Measurements from ENCODE around the gene KLF6.

The KLF6 gene

GRCh38 chr10:3748484-3748883 lies 36.5 kb downstream of the KLF6 start:
- DNase-seq (ENCODE audit: low read depth): no peak
- TF ChIP-seq CTCF (IDR thresholded peaks at IDR 0.05; ENCODE audit: low read depth, low read length, missing control alignments): no peak
- H3K4me3 ChIP-seq (ENCODE audit: low read depth, low read length): no peak overlapping the region
- in situ Hi-C loops (cut with HindIII; ENCODE audit: low sequenced_read_pairs): loop anchor here (10.0 kb wide), 1 partner anchor 504 kb away; no protein-coding TSS in a partner anchor

GRCh38 chr10:3747984-3748383 lies 37.0 kb downstream of the KLF6 start:
- TF ChIP-seq CTCF (IDR thresholded peaks at IDR 0.05; ENCODE audit: low read depth, low read length, missing control alignments): no peak
- in situ Hi-C loops (cut with HindIII; ENCODE audit: low sequenced_read_pairs): loop anchor here (10.0 kb wide), 1 partner anchor 503 kb away; no protein-coding TSS in a partner anchor
- no peak overlapping the region for H3K4me3 ChIP-seq (ENCODE audit: low read depth, low read length)
- no peak for DNase-seq (ENCODE audit: low read depth)

DNA sequence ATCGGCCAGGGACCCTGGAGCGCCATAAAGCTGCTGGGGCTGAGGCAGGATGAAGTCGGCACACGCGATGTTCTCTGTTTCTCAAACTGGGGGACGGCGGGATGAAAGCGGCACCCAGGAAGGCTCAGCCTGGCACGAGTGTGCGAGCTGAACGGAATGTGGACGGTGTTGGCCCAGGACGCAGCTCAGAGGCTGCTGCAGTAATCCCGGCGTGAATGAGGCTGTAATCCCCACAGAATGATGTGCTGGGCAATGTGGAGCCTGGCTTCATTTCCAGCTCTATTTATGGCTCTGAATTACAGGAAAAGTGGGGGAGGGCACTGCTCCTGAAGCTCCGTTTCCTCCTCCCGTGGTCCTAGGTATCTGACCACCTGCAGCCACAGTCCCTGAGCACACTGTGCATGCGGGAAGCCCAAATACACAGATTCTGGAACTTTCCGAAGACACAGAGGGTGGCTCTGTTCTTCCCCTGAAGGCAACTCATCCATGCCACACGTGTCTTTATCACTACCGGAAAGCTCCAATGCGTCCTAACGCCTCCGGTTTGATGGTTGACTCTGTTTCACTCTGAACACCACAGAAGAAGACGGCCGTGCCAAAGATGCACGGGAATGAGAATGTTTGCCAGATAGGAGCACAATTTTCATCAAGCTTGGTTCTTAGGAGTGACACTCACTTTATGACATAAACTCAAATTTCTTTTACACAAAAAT lies 37.6 kb downstream of the KLF6 start:
- no peak for TF ChIP-seq CTCF (IDR thresholded peaks at IDR 0.05; ENCODE audit: low read depth, low read length, missing control alignments)
- no peak overlapping the region for H3K4me3 ChIP-seq (ENCODE audit: low read depth, low read length)
- in situ Hi-C loops (cut with HindIII; ENCODE audit: low sequenced_read_pairs): loop anchor here (10.0 kb wide), 1 partner anchor 503 kb away; no protein-coding TSS in a partner anchor
- no peak for DNase-seq (ENCODE audit: low read depth)

DNA sequence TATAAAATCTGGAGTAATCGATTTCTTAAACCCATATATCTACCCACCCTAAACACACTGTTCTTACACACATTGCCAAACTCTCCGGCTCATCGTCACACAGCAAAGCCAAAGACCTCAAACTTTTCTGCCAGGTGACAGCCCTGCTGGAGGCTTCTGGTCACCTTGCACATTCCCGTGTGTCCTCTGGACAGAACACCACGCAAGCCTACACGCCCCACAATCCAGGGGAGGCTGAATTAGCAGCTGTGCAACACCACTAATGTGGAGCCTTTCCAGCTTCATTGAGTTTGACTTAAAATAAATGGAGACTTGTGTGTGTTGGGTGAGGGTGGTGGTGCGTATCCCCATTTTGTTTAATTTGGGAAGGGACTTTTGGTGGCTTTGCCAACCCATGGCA lies 38.4 kb downstream of the KLF6 start:
- in situ Hi-C loops (cut with HindIII; ENCODE audit: low sequenced_read_pairs): loop anchor here (10.0 kb wide), 1 partner anchor 502 kb away; no protein-coding TSS in a partner anchor
- no peak overlapping the region for H3K4me3 ChIP-seq (ENCODE audit: low read depth, low read length)
- DNase-seq (ENCODE audit: low read depth): no peak
- no peak for TF ChIP-seq CTCF (IDR thresholded peaks at IDR 0.05; ENCODE audit: low read depth, low read length, missing control alignments)

DNA sequence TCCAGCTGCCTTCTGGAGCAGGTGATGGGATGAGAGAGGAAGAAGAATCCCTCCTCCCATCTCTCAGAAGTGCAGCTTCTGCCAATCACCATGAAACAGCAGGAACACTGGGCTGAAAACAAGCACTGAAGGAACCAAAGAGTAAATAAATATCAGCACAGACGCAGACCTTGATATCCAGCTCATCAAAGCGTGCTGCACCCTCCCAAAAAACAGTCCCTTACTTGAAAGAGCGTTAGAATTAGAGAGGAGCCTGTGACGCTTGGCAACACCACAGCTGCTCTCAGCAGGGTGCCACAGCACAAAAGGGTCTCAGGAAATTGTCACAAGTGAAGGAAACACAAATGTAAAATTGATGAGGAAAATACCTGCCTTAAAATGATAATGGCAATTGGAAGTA lies 39.5 kb downstream of the KLF6 start:
- TF ChIP-seq CTCF (IDR thresholded peaks at IDR 0.05; ENCODE audit: low read depth, low read length, missing control alignments): no peak
- no peak overlapping the region for H3K4me3 ChIP-seq (ENCODE audit: low read depth, low read length)
- in situ Hi-C loops (cut with HindIII; ENCODE audit: low sequenced_read_pairs): loop anchor here (10.0 kb wide), 1 partner anchor 501 kb away; no protein-coding TSS in a partner anchor
- DNase-seq (ENCODE audit: low read depth): no peak

- no peak overlapping the region for H3K4me3 ChIP-seq (ENCODE audit: low read depth, low read length)
- TF ChIP-seq CTCF (IDR thresholded peaks at IDR 0.05; ENCODE audit: low read depth, low read length, missing control alignments): no peak
- DNase-seq (ENCODE audit: low read depth): no peak
- in situ Hi-C loops (cut with HindIII; ENCODE audit: low sequenced_read_pairs): loop anchor here (10.0 kb wide), 1 partner anchor 497 kb away; no protein-coding TSS in a partner anchor
Measured at GRCh38 chr10:3741688-3742461, 43.1 kb downstream of the KLF6 start.

Data from astrocyte of the cerebellum (primary cell).